Activated T-cell treated with anti-CD3 and anti-CD28 coated beads, Interleukin-2, amount 50 U/mL, for 72 hours (primary cell): ENCODE results near the gene PTGR3. TPM values are rescaled to one million over a fixed set of nuclear protein-coding genes. Genes with fewer than 3 reads are reported as not detected.

ENCODE experiments used
- ATAC-seq, 2 donors: fragments of 150-1000 bp; cut with Tn5 transposase; replicated peaks in 1 of 2; 2 replicates each; pipeline ENCODE4 v1.10.0; 2021; ENCODE audit warnings: moderate library complexity in 2 of 2, mild to moderate bottlenecking in 1 of 2
- DNase-seq, 2 donors: peaks; one replicate each; pipeline ENCODE4 v3.0.0; 2021 to 2022; ENCODE audit warnings: mixed read lengths in 1 of 2
- H3K27ac Mint-ChIP-seq: one replicate; pipeline ENCODE4 v1.8.0; 2022; ENCODE audit warnings: mild to moderate bottlenecking, moderate library complexity, mixed read lengths
- H3K27me3 Mint-ChIP-seq: one replicate; pipeline ENCODE4 v1.8.0; 2022; ENCODE audit warnings: low read depth, mixed read lengths
- H3K36me3 Mint-ChIP-seq, 2 donors: one replicate each; pipeline ENCODE4 v1.8.0; 2022; ENCODE audit warnings: mixed read lengths in 2 of 2, mild to moderate bottlenecking in 1 of 2; ENCODE audit not compliant: insufficient read depth in 2 of 2
- H3K4me1 Mint-ChIP-seq: one replicate; pipeline ENCODE4 v1.8.0; 2022; ENCODE audit warnings: low read depth, mixed read lengths
- H3K4me3 Mint-ChIP-seq, 2 donors: one replicate each; pipeline ENCODE4 v1.8.0; 2022; ENCODE audit warnings: mild to moderate bottlenecking in 2 of 2, mixed read lengths in 2 of 2, moderate library complexity in 2 of 2
- H3K9me3 Mint-ChIP-seq, 2 donors: one replicate each; pipeline ENCODE4 v1.8.0; 2022; ENCODE audit warnings: mixed read lengths in 2 of 2
- total RNA-seq, 2 donors: library from RNA; stranded (reverse); gene quantifications; one replicate each; pipeline ENCODE4 v1.2.3, GENCODE V29; 2022

Gene PTGR3
- total RNA-seq, 2 donors from 2014 or later = 40.4 to 41.8 TPM

- no peaks in the 10 kb centered on the region for H3K9me3 Mint-ChIP-seq
- no peak for DNase-seq
- H3K27ac Mint-ChIP-seq = peak overlapping the region; percentile 70
- H3K4me3 Mint-ChIP-seq = peak overlapping the region; percentile 42 to 80
- peaks cover 3% of the 10 kb centered on the region in 2 donors for H3K36me3 Mint-ChIP-seq
- no peak for ATAC-seq
- no peaks in the 10 kb centered on the region for H3K27me3 Mint-ChIP-seq
- peaks cover 87% of the 10 kb centered on the region for H3K4me1 Mint-ChIP-seq
Observed at GRCh38 chr18:75216911-75217689, 8.2 kb upstream of the PTGR3 start.

GRCh38 chr18:75216212-75216910, 7.4 kb upstream of the PTGR3 start:
- no peaks in the 10 kb centered on the region for H3K9me3 Mint-ChIP-seq
- H3K4me1 Mint-ChIP-seq = peaks cover 82% of the 10 kb centered on the region
- no peaks in the 10 kb centered on the region for H3K27me3 Mint-ChIP-seq
- H3K27ac Mint-ChIP-seq = peak overlapping the region; percentile 70
- DNase-seq = no peak
- peak overlapping the region; percentile 42 to 80 for H3K4me3 Mint-ChIP-seq
- peaks cover 3% of the 10 kb centered on the region in 2 donors for H3K36me3 Mint-ChIP-seq
- ATAC-seq = peak; percentile 15 to 28

- Mint-ChIP-seq H3K27ac (peak overlapping the region; percentile 77), H3K4me3 (peak overlapping the region; percentile 54 to 74), H3K27me3 (no peaks in the 10 kb centered on the region), H3K9me3 (no peaks in the 10 kb centered on the region), H3K4me1 (peaks cover 77% of the 10 kb centered on the region), H3K36me3 (peaks cover 3 to 6% of the 10 kb centered on the region in 2 donors)
- DNase-seq = no peak
- no peak for ATAC-seq
Observed at GRCh38 chr18:75215663-75216062, 6.7 kb upstream of the PTGR3 start.

- Mint-ChIP-seq H3K4me1 (peaks cover 71% of the 10 kb centered on the region), H3K27ac (no peak overlapping the region), H3K9me3 (no peaks in the 10 kb centered on the region), H3K4me3 (peak overlapping the region; percentile 54 to 74), H3K27me3 (no peaks in the 10 kb centered on the region), H3K36me3 (peaks cover 3 to 9% of the 10 kb centered on the region in 2 donors)
- DNase-seq = no peak
- no peak for ATAC-seq
Observed at GRCh38 chr18:75214766-75215510, 6.0 kb upstream of the PTGR3 start.

- peak overlapping the region in 1 of 2 donors; percentile 50 for H3K4me3 Mint-ChIP-seq
- H3K36me3 Mint-ChIP-seq = peaks cover 3 to 9% of the 10 kb centered on the region in 2 donors
- no peak for ATAC-seq
- H3K4me1 Mint-ChIP-seq = peaks cover 65% of the 10 kb centered on the region
- H3K9me3 Mint-ChIP-seq = no peaks in the 10 kb centered on the region
- H3K27me3 Mint-ChIP-seq = no peaks in the 10 kb centered on the region
- H3K27ac Mint-ChIP-seq = peak overlapping the region; percentile 87
- no peak for DNase-seq
Observed at GRCh38 chr18:75214332-75214690, 5.4 kb upstream of the PTGR3 start.

GRCh38 chr18:75213611-75214331, 4.8 kb upstream of the PTGR3 start:
- Mint-ChIP-seq H3K9me3 (no peaks in the 10 kb centered on the region), H3K27ac (peak overlapping the region; percentile 87), H3K27me3 (no peaks in the 10 kb centered on the region), H3K4me1 (peaks cover 59% of the 10 kb centered on the region), H3K36me3 (peaks cover 5 to 11% of the 10 kb centered on the region in 2 donors), H3K4me3 (peak overlapping the region; percentile 50 to 86)
- no peak for ATAC-seq
- no peak for DNase-seq

GRCh38 chr18:75212751-75213090, 3.8 kb upstream of the PTGR3 start:
- ATAC-seq = no peak
- H3K36me3 Mint-ChIP-seq = peaks cover 7 to 12% of the 10 kb centered on the region in 2 donors
- peaks cover 56% of the 10 kb centered on the region for H3K4me1 Mint-ChIP-seq

GRCh38 chr18:75211953-75212750, 3.2 kb upstream of the PTGR3 start:
- Mint-ChIP-seq H3K4me1 (peaks cover 56% of the 10 kb centered on the region), H3K4me3 (peak overlapping the region; percentile 86 to 92), H3K36me3 (peaks cover 10 to 14% of the 10 kb centered on the region in 2 donors), H3K27ac (peak overlapping the region; percentile 74), H3K27me3 (peaks cover 4% of the 10 kb centered on the region), H3K9me3 (no peaks in the 10 kb centered on the region)
- DNase-seq (peak; percentile 41 to 56), ATAC-seq (no peak)

More at GRCh38 chr18:75212751-75213090, 3.8 kb upstream of the PTGR3 start:
- Mint-ChIP-seq H3K9me3 (no peaks in the 10 kb centered on the region), H3K27me3 (no peaks in the 10 kb centered on the region), H3K27ac (peak overlapping the region; percentile 74), H3K4me3 (peak overlapping the region; percentile 86 to 92)
- DNase-seq = no peak

GRCh38 chr18:75211626-75211952, 2.6 kb upstream of the PTGR3 start:
- peaks cover 7% of the 10 kb centered on the region for H3K27me3 Mint-ChIP-seq
- ATAC-seq (no peak), DNase-seq (no peak)
- peaks cover 10 to 14% of the 10 kb centered on the region in 2 donors for H3K36me3 Mint-ChIP-seq
- no peaks in the 10 kb centered on the region for H3K9me3 Mint-ChIP-seq
- H3K4me3 Mint-ChIP-seq = no peak overlapping the region
- H3K4me1 Mint-ChIP-seq = peaks cover 56% of the 10 kb centered on the region
- H3K27ac Mint-ChIP-seq = no peak overlapping the region

- peak overlapping the region; percentile 99 for H3K27ac Mint-ChIP-seq
- H3K27me3 Mint-ChIP-seq = peaks cover 10% of the 10 kb centered on the region
- H3K4me1 Mint-ChIP-seq = peaks cover 56% of the 10 kb centered on the region
- H3K4me3 Mint-ChIP-seq = peak overlapping the region; percentile 95 to 100
- DNase-seq (peak; percentile 29 to 32), ATAC-seq (no peak)
- no peaks in the 10 kb centered on the region for H3K9me3 Mint-ChIP-seq
- peaks cover 10 to 15% of the 10 kb centered on the region in 2 donors for H3K36me3 Mint-ChIP-seq
Observed at GRCh38 chr18:75211002-75211621, 2.2 kb upstream of the PTGR3 start.

GRCh38 chr18:75210274-75211001, 1.5 kb upstream of the PTGR3 start, which contains the start of gene TSHZ1:
Gene TSHZ1, plus strand, starts transcription at chr18:75210797. Its CDS starts 1,080 bp downstream, at chr18:75211877.
- Mint-ChIP-seq H3K27ac (peak within 1 kb of the TSS; percentile 99), H3K36me3 (peaks cover 10 to 17% of the 10 kb centered on the region in 2 donors), H3K4me1 (peaks cover 58% of the 10 kb centered on the region), H3K27me3 (peaks cover 17% of the 10 kb centered on the region), H3K9me3 (no peaks in the 10 kb centered on the region), H3K4me3 (peak within 1 kb of the TSS; percentile 95 to 100)
- peak; percentile 24 to 25 for ATAC-seq
- peak; percentile 60 to 65 for DNase-seq
